Medulla oblongata (tissue), 1 donor: ENCODE results near the gene CREBZF.
"Not testable (repeated sequence)": the region's sequence is repeated elsewhere in the genome, so short reads cannot be mapped to it uniquely, and the experiment has no call there.

Experiments used
- DNase-seq: peaks from one replicate; pipeline ENCODE4 v3.0.0-alpha.2; 2015; ENCODE audit errors: extremely low spot score

CREBZF gene

GRCh38 chr11:85626496-85626895, 38.4 kb downstream of the CREBZF start:
- no peak for DNase-seq

- DNase-seq = no peak
These were observed 44.7 kb downstream of the CREBZF start for GRCh38 chr11:85620256-85620655.

- no peak for DNase-seq
These were observed 45.4 kb downstream of the CREBZF start for GRCh38 chr11:85619499-85619898.

- DNase-seq = not testable (repeated sequence)
These were observed 53.3 kb downstream of the CREBZF start for GRCh38 chr11:85611643-85612042.
